K562 (cell line): Measurements from ENCODE around the gene CRAMP1. TPM values are rescaled to one million over a fixed set of nuclear protein-coding genes. Genes with fewer than 3 reads are reported as not detected.

Source experiments
- ATAC-seq: fragments of 200-7000 bp; cut with Tn5 transposase; 3 replicates; pipeline ENCODE4 v1.9.1; 2020; ENCODE audit warnings: moderate library complexity
- BruUV-seq: library from RNA; stranded (reverse); fragments of 400-500 nt; replicated peaks from 2 replicates; lab custom pipeline; 2021; lab: Mats Ljungman, UMichigan
- CTCF ChIA-PET: fragments of 300-600 bp; formaldehyde crosslinking; extraction: SDS; loops from one replicate; lab custom pipeline; 2021; ENCODE audit warnings: low intra/inter-chr PET ratio; lab: Yijun Ruan, JAX
- POLR2A ChIA-PET: fragments of 300-600, 350-650 bp; sonication (Branson Sonifier 250); formaldehyde crosslinking; extraction: SDS; loops from one replicate; lab custom pipeline; 2021; ENCODE audit warnings: antibody characterized with exemption, inconsistent platforms; lab: Yijun Ruan, JAX
- DNase-seq, 4 experiments: peaks; one replicate each; pipeline versions ENCODE4 v3.0.0 to v3.0.0-alpha.2; 2011 to 2018; ENCODE audit warnings: low spot score in 3 of 4, mixed read lengths in 3 of 4; ENCODE audit errors: extremely low read depth in 1 of 4
- FAIRE-seq: peaks from 2 replicates; lab custom pipeline; 2011; peaks lifted over from hg19 to GRCh38; lab: Jason Lieb, UNC
- H2AFZ ChIP-seq: 2 replicates; pipeline ENCODE4 v1.6.0; 2011; ENCODE audit warnings: low read depth, low read length, control low read depth, inconsistent platforms
- H3K27ac ChIP-seq: fragments of 200-600 bp; 3 replicates; pipeline ENCODE4 v1.8.0; 2011; ENCODE audit warnings: low read depth, mild to moderate bottlenecking, control low read depth, inconsistent platforms, low read length, moderate library complexity, mixed read lengths; ENCODE audit errors: extremely low read depth
- H3K27me3 ChIP-seq, 2 experiments: fragments of 300-600 bp in 1 of 2; 2 replicates in 1 of 2; 3 replicates in 1 of 2; pipeline versions ENCODE4 v1.6.0 to v1.8.0; 2011; ENCODE audit warnings: inconsistent platforms in 2 of 2, low read length in 2 of 2, mild to moderate bottlenecking in 1 of 2, mixed read lengths in 1 of 2, moderate library complexity in 1 of 2; ENCODE audit not compliant: control insufficient read depth in 2 of 2, insufficient read depth in 2 of 2
- H3K36me3 ChIP-seq: fragments of 300-600 bp; 3 replicates; pipeline ENCODE4 v1.8.0; 2011; ENCODE audit warnings: mild to moderate bottlenecking, low read length, inconsistent platforms; ENCODE audit not compliant: control insufficient read depth, insufficient read depth
- H3K4me1 ChIP-seq, 2 experiments: fragments of 200-600 bp in 1 of 2; replicated peaks in 1 of 2; 2 replicates in 1 of 2; 3 replicates in 1 of 2; pipeline versions ENCODE4 v1.5.1 to v1.8.0; 2011; ENCODE audit warnings: inconsistent platforms in 2 of 2, low read length in 2 of 2, mild to moderate bottlenecking in 1 of 2, mixed read lengths in 1 of 2, moderate library complexity in 1 of 2; ENCODE audit not compliant: control insufficient read depth in 2 of 2, insufficient read depth in 2 of 2
- H3K4me2 ChIP-seq: 2 replicates; pipeline ENCODE4 v1.6.1; 2011; ENCODE audit warnings: low read length, control low read depth, inconsistent platforms, mixed read lengths; ENCODE audit not compliant: insufficient read depth
- H3K4me3 ChIP-seq: fragments of 200-600 bp; sonication (generic), shearing (Covaris generic); 2 replicates; pipeline ENCODE4 v1.5.1; 2016; ENCODE audit warnings: control low read depth, inconsistent platforms
- H3K79me2 ChIP-seq: fragments of 200-600 bp; 3 replicates; pipeline ENCODE4 v1.8.0; 2011; ENCODE audit warnings: low read length, inconsistent platforms; ENCODE audit not compliant: control insufficient read depth, insufficient read depth
- H3K9ac ChIP-seq, 2 experiments: 2 replicates each; pipeline versions ENCODE4 v1.6.0 to v1.6.1; 2011; ENCODE audit warnings: low read depth in 2 of 2, low read length in 2 of 2, control low read depth in 1 of 2, inconsistent platforms in 1 of 2, mild to moderate bottlenecking in 1 of 2, mixed read lengths in 1 of 2; ENCODE audit not compliant: insufficient read depth in 1 of 2
- H3K9me1 ChIP-seq: one replicate; pipeline ENCODE4 v1.6.0; 2011; ENCODE audit warnings: inconsistent platforms, mild to moderate bottlenecking, low read length, moderate library complexity; ENCODE audit not compliant: control insufficient read depth, insufficient read depth
- H3K9me3 ChIP-seq: replicated peaks from 2 replicates; pipeline ENCODE4 v1.5.1; 2011; ENCODE audit warnings: low read depth, low read length, inconsistent platforms; ENCODE audit not compliant: control insufficient read depth, insufficient read depth
- H4K20me1 ChIP-seq: replicated peaks from 2 replicates; pipeline ENCODE4 v1.6.1; 2011; ENCODE audit warnings: low read length, inconsistent platforms, mixed read lengths; ENCODE audit not compliant: control insufficient read depth, insufficient read depth
- ADNP ChIP-seq: fragments of 200-800 bp; sonication (Bioruptor generic); IDR thresholded peaks from 2 replicates; pipeline ENCODE4 v1.6.1; 2016; ENCODE audit warnings: missing genetic modification characterization, missing compliant biosample characterization
- CHCHD3 ChIP-seq: fragments of 250-450 bp; sonication (Bioruptor Pico); IDR thresholded peaks from 2 replicates; pipeline ENCODE4 v2.1.2; 2022; ENCODE audit warnings: mild to moderate bottlenecking
- CHD1 ChIP-seq: fragments of 200-600 bp; sonication (generic); IDR thresholded peaks from one replicate; pipeline ENCODE4 v1.6.1; 2012; ENCODE audit warnings: mild to moderate bottlenecking, moderate library complexity, low read length, inconsistent platforms
- ETV6 ChIP-seq, 3 experiments: fragments of 150-350 bp in 1 of 3; sonication (generic) in 1 of 3; formaldehyde crosslinking in 1 of 3; IDR thresholded peaks; 2 replicates each; pipeline versions ENCODE4 v1.6.1 to v1.8.0; 2014 to 2022; ENCODE audit warnings: borderline replicate concordance in 2 of 3, low read depth in 2 of 3, antibody characterized with exemption in 1 of 3, low read length in 1 of 3, mild to moderate bottlenecking in 1 of 3, missing genetic modification reagents in 1 of 3
- GTF2B ChIP-seq: IDR thresholded peaks from 2 replicates; pipeline ENCODE4 v1.6.1; 2011; ENCODE audit not compliant: insufficient read length; ENCODE audit errors: extremely low read depth
- KAT7 ChIP-seq: sonication (generic); formaldehyde crosslinking; IDR thresholded peaks from 2 replicates; pipeline ENCODE4 v1.8.0; 2022; ENCODE audit warnings: missing genetic modification reagents, mild to moderate bottlenecking, borderline replicate concordance
- MTA1 ChIP-seq: fragments of 450-650 bp; IDR thresholded peaks from 2 replicates; pipeline ENCODE4 v1.6.1; 2017; ENCODE audit warnings: borderline replicate concordance
- MTA2 ChIP-seq: fragments of 450-650 bp; IDR thresholded peaks from 2 replicates; pipeline ENCODE4 v1.6.1; 2016; ENCODE audit warnings: low read depth
- MXI1 ChIP-seq: IDR thresholded peaks from 2 replicates; pipeline ENCODE4 v1.6.1; 2011; ENCODE audit warnings: low read depth, mild to moderate bottlenecking, improper control_type of control experiment, low read length
- POLR2G ChIP-seq: fragments of 200-400 bp; formaldehyde crosslinking; IDR thresholded peaks from 2 replicates; pipeline ENCODE4 v1.6.1; 2017; ENCODE audit warnings: low read depth, mild to moderate bottlenecking, antibody characterized with exemption, low read length, moderate library complexity
- SMC3 ChIP-seq: conservative IDR thresholded peaks from 2 replicates; pipeline ENCODE4 v1.6.1; 2011; ENCODE audit warnings: low read depth, low read length, improper control_type of control experiment; ENCODE audit not compliant: insufficient read depth
- TAF7 ChIP-seq: fragments of 450-650 bp; IDR thresholded peaks from 2 replicates; pipeline ENCODE4 v1.6.1; 2016; ENCODE audit warnings: missing genetic modification characterization, missing compliant biosample characterization
- ZKSCAN3 ChIP-seq: fragments of 250-450 bp; sonication (Bioruptor Pico); IDR thresholded peaks from 2 replicates; pipeline ENCODE4 v1.4.0; 2020
- ZNF140 ChIP-seq: fragments of 250-450 bp; sonication (Bioruptor Pico); IDR thresholded peaks from 2 replicates; pipeline ENCODE4 v1.8.0; 2021; ENCODE audit warnings: moderate library complexity, mild to moderate bottlenecking, inconsistent platforms
- ZNF592 ChIP-seq: fragments of 450-650 bp; IDR thresholded peaks from 2 replicates; pipeline ENCODE4 v1.6.1; 2017; ENCODE audit warnings: antibody characterized with exemption, mild to moderate bottlenecking
- WGBS: fragments of 100-300 bp; shearing (Covaris generic); methylation state at CpG from one replicate; pipeline ENCODE4 v1.1.6; 2016; ENCODE audit warnings: low coverage, mixed read lengths; ENCODE audit not compliant: insufficient coverage; ENCODE audit errors: missing lambda C conversion rate; 5-methylcytosine and 5-hydroxymethylcytosine counted together
- in situ Hi-C: fragments of 300-500 bp; cut with MboI; formaldehyde crosslinking; loops from 4 replicates; pipeline ENCODE4 v1.15.0; 2018; ENCODE audit warnings: inconsistent platforms, mixed read lengths
- intact Hi-C: fragments of 100-400 bp; cut with micrococcal nuclease; formaldehyde crosslinking; loops from 2 replicates; pipeline ENCODE4 v1.14.2; 2022
- polyA plus RNA-seq, 8 experiments: library from polyadenylated mRNA; depleted of rRNA in 4 of 8; stranded (reverse) in 5 of 8; unstranded in 3 of 8; fragments of >200 nt; fragmentation: Nextera tagmentation in 2 of 8; fragmentation: Illumina TruSeq in 1 of 8; extraction: Ambion mirVana in 2 of 8; extraction: Trizol in 1 of 8; gene quantifications; 2 replicates each; pipeline versions ENCODE4 v1.2.1 to v1.2.3, GENCODE V29; 2011 to 2014; ENCODE audit warnings: inconsistent platforms in 1 of 8, missing spikeins in 1 of 8
- total RNA-seq, 7 experiments: library from RNA; depleted of rRNA in 6 of 7; stranded (reverse); fragments of >200 nt in 6 of 7; fragmentation: Illumina TruSeq in 2 of 7; extraction: Trizol in 2 of 7; gene quantifications; 2 replicates each; pipeline versions ENCODE4 v1.2.1 to v1.2.3, GENCODE V29; 2011 to 2021; ENCODE audit warnings: low replicate concordance in 1 of 7

Gene CRAMP1
- total and polyA plus RNA-seq, 9 of the 15 experiments (the other 6 are each of a cell fraction or from before 2014, with no cell fraction given): 0.52 to 20.8 (median 7.5) TPM

- Histone ChIP-seq H3K27ac (no peak overlapping the region), H3K9me1 (no peaks in the 10 kb centered on the region), H3K9ac (peak overlapping the region in 1 of 2 experiments; percentile 31; a peak in 1 of 4 replicates), H4K20me1 (peaks cover 5% of the 10 kb centered on the region; the same call in 1 of the 2 replicates), H2AFZ (no peak overlapping the region), H3K4me2 (no peak overlapping the region), H3K4me3 (no peak overlapping the region), H3K27me3 (no peaks in the 10 kb centered on the region), H3K36me3 (peaks cover 89% of the 10 kb centered on the region), H3K79me2 (peaks cover 8% of the 10 kb centered on the region; the same call in 1 of the 3 replicates), H3K9me3 (no peaks in the 10 kb centered on the region), H3K4me1 (peaks cover 0 to 6% of the 10 kb centered on the region in 2 experiments; a peak in 1 of 5 replicates)
- intact Hi-C loops (no loop called here), in situ Hi-C loops (no loop called here)
- 95% methylated on average over 7 of the region's 8 CpGs for WGBS
- DNase-seq: no peak
- ChIA-PET POLR2A (interaction anchor here (1.0 to 1.5 kb wide), 3 partner anchors 14 to 27 kb away, joined by 3 to 5 read pairs (median 3); partner anchors contain the start of genes CRAMP1 and IFT140), CTCF (no interaction called here)
- no peak for FAIRE-seq
- TF ChIP-seq GTF2B: no peak
- TF ChIP-seq POLR2G: no peak
- TF ChIP-seq ZNF140: no peak
- TF ChIP-seq CHCHD3 (CRISPR knock-in tag): no peak
- TF ChIP-seq MTA2: no peak
- TF ChIP-seq CHD1: no peak
- no peak for TF ChIP-seq MTA1
- TF ChIP-seq MXI1: no peak
- TF ChIP-seq ZKSCAN3: no peak
- TF ChIP-seq KAT7 (CRISPR knock-in tag): no peak
- no peak for TF ChIP-seq SMC3
- TF ChIP-seq ETV6 (IDR thresholded peaks at IDR 0.05; ENCODE audit: borderline replicate concordance in 1 of 2, low read depth in 2 of 2, low read length in 1 of 2): no peak
- no peak for TF ChIP-seq ETV6 (CRISPR knock-in tag; IDR thresholded peaks at IDR 0.05; ENCODE audit: borderline replicate concordance)
- no peak for TF ChIP-seq ADNP (tag)
- TF ChIP-seq ZNF592: no peak
- TF ChIP-seq TAF7 (tag): no peak
- ATAC-seq: no peak
- BruUV-seq: no TSS peak
These were observed 26.6 kb downstream of the CRAMP1 start for GRCh38 chr16:1638757-1639156.
